ENCODE results near the gene GTPBP1.

Gene GTPBP1

GRCh38 chr22:38738475-38739070 lies 32.8 kb downstream of the GTPBP1 start:
- Histone ChIP-seq H3K4me2 (ENCODE audit: low read depth, low read length, poor library complexity, severe bottlenecking) (no peak overlapping the region), H4K20me1 (ENCODE audit: low read depth, low read length) (no peaks in the 10 kb centered on the region), H3K36me3 (ENCODE audit: low read length) (no peaks in the 10 kb centered on the region; the same call in 1 of the 2 replicates), H3K27ac (ENCODE audit: low read depth, low read length) (no peak overlapping the region), H3K4me3 (ENCODE audit: insufficient read depth, low read length, poor library complexity, severe bottlenecking) (no peak overlapping the region), H3K9me3 (ENCODE audit: insufficient read depth, low read length) (no peaks in the 10 kb centered on the region), H3K27me3 (ENCODE audit: low read length) (no peaks in the 10 kb centered on the region), H3F3A (ENCODE audit: insufficient read depth) (0 out of 2 replicates have a peak, but pooled peaks cover 4% of the 10 kb centered on the region), H3K9ac (ENCODE audit: low read length) (no peak overlapping the region), H3K9me2 (replicated peaks; ENCODE audit: insufficient read depth, low read length) (no peaks in the 10 kb centered on the region), H3K79me2 (ENCODE audit: insufficient read depth, low read length) (no peaks in the 10 kb centered on the region), H2AFZ (ENCODE audit: low read depth, low read length, severe bottlenecking) (no peak overlapping the region)
- TF ChIP-seq EZH2phosphoT487 (conservative IDR thresholded peaks at IDR 0.05; ENCODE audit: low read length), result no peak
- no peak for TF ChIP-seq CTCF (IDR thresholded peaks at IDR 0.05; ENCODE audit: insufficient read depth, low read length, poor library complexity, severe bottlenecking)

- Histone ChIP-seq H3K9me3 (ENCODE audit: insufficient read depth, low read length) (no peaks in the 10 kb centered on the region), H3K79me2 (ENCODE audit: insufficient read depth, low read length) (no peaks in the 10 kb centered on the region), H3K36me3 (ENCODE audit: low read length) (no peaks in the 10 kb centered on the region; the same call in 1 of the 2 replicates), H3F3A (ENCODE audit: insufficient read depth) (0 out of 2 replicates have a peak, but pooled peaks cover 4% of the 10 kb centered on the region), H2AFZ (ENCODE audit: low read depth, low read length, severe bottlenecking) (no peak overlapping the region), H3K9me2 (replicated peaks; ENCODE audit: insufficient read depth, low read length) (no peaks in the 10 kb centered on the region), H3K4me2 (ENCODE audit: low read depth, low read length, poor library complexity, severe bottlenecking) (no peak overlapping the region), H3K9ac (ENCODE audit: low read length) (no peak overlapping the region), H3K27ac (ENCODE audit: low read depth, low read length) (no peak overlapping the region), H4K20me1 (ENCODE audit: low read depth, low read length) (no peaks in the 10 kb centered on the region), H3K4me3 (ENCODE audit: insufficient read depth, low read length, poor library complexity, severe bottlenecking) (no peak overlapping the region), H3K27me3 (ENCODE audit: low read length) (no peaks in the 10 kb centered on the region)
- TF ChIP-seq CTCF (IDR thresholded peaks at IDR 0.05; ENCODE audit: insufficient read depth, low read length, poor library complexity, severe bottlenecking) (no peak), EZH2phosphoT487 (conservative IDR thresholded peaks at IDR 0.05; ENCODE audit: low read length) (no peak)
Observed at GRCh38 chr22:38739300-38740055, 33.7 kb downstream of the GTPBP1 start.

GRCh38 chr22:38740116-38740723 lies 34.5 kb downstream of the GTPBP1 start:
- Histone ChIP-seq H3K27ac (ENCODE audit: low read depth, low read length) (no peak overlapping the region), H3K9me2 (replicated peaks; ENCODE audit: insufficient read depth, low read length) (no peaks in the 10 kb centered on the region), H2AFZ (ENCODE audit: low read depth, low read length, severe bottlenecking) (no peak overlapping the region), H3K79me2 (ENCODE audit: insufficient read depth, low read length) (no peaks in the 10 kb centered on the region), H3K4me3 (ENCODE audit: insufficient read depth, low read length, poor library complexity, severe bottlenecking) (no peak overlapping the region), H3K9ac (ENCODE audit: low read length) (no peak overlapping the region), H3K9me3 (ENCODE audit: insufficient read depth, low read length) (no peaks in the 10 kb centered on the region), H3K4me2 (ENCODE audit: low read depth, low read length, poor library complexity, severe bottlenecking) (no peak overlapping the region), H3K27me3 (ENCODE audit: low read length) (no peaks in the 10 kb centered on the region), H4K20me1 (ENCODE audit: low read depth, low read length) (no peaks in the 10 kb centered on the region), H3F3A (ENCODE audit: insufficient read depth) (0 out of 2 replicates have a peak, but pooled peaks cover 1% of the 10 kb centered on the region), H3K36me3 (ENCODE audit: low read length) (no peaks in the 10 kb centered on the region; the same call in 1 of the 2 replicates)
- TF ChIP-seq CTCF (IDR thresholded peaks at IDR 0.05; ENCODE audit: insufficient read depth, low read length, poor library complexity, severe bottlenecking), result no peak
- TF ChIP-seq EZH2phosphoT487 (conservative IDR thresholded peaks at IDR 0.05; ENCODE audit: low read length), result no peak

Data from SU-DHL-6 (cell line).